DND-41 (cell line): ENCODE measurements around the gene BCL7A.

ENCODE experiments used
- ATAC-seq: fragments of 200-7000 bp; cut with Tn5 transposase; 3 replicates; pipeline ENCODE4 v1.9.1; 2021; ENCODE audit warnings: low read depth; ENCODE audit not compliant: insufficient read depth
- DNase-seq: peaks from one replicate; pipeline ENCODE4 v3.0.0-alpha.2; 2020
- H2AFZ ChIP-seq: 2 replicates; pipeline ENCODE4 v1.6.0; 2012; ENCODE audit warnings: low read depth, low read length
- H3K27ac ChIP-seq: 2 replicates; pipeline ENCODE4 v1.5.1; 2012; ENCODE audit warnings: low read length, inconsistent platforms
- H3K27me3 ChIP-seq: fragments of 200-600 bp; sonication (generic); 2 replicates; pipeline ENCODE4 v1.6.0; 2012; ENCODE audit warnings: low read length, mild to moderate bottlenecking, inconsistent platforms; ENCODE audit not compliant: insufficient read depth, poor library complexity
- H3K36me3 ChIP-seq: 2 replicates; pipeline ENCODE4 v1.5.1; 2012; ENCODE audit warnings: low read length, inconsistent platforms; ENCODE audit not compliant: insufficient read depth
- H3K4me1 ChIP-seq: 2 replicates; pipeline ENCODE4 v1.5.1; 2012; ENCODE audit warnings: mild to moderate bottlenecking, low read length; ENCODE audit not compliant: insufficient read depth
- H3K4me2 ChIP-seq: 2 replicates; pipeline ENCODE4 v1.6.0; 2012; ENCODE audit warnings: mild to moderate bottlenecking, moderate library complexity, low read length, inconsistent platforms; ENCODE audit not compliant: insufficient read depth
- H3K4me3 ChIP-seq, 2 experiments: fragments of 200-600 bp in 1 of 2; shearing (Covaris generic) in 1 of 2; 2 replicates each; pipeline ENCODE4 v1.5.1; 2012 to 2016; ENCODE audit warnings: inconsistent platforms in 2 of 2, low read length in 2 of 2, mild to moderate bottlenecking in 2 of 2, low read depth in 1 of 2, moderate library complexity in 1 of 2
- H3K79me2 ChIP-seq: 2 replicates; pipeline ENCODE4 v1.6.0; 2012; ENCODE audit warnings: low read length, inconsistent platforms; ENCODE audit not compliant: insufficient read depth
- H3K9ac ChIP-seq: 2 replicates; pipeline ENCODE4 v1.6.0; 2012; ENCODE audit warnings: low read depth, mild to moderate bottlenecking, inconsistent platforms, low read length, moderate library complexity
- H3K9me3 ChIP-seq: 2 replicates; pipeline ENCODE4 v1.5.1; 2012; ENCODE audit warnings: low read length, moderate library complexity, mild to moderate bottlenecking, inconsistent platforms; ENCODE audit not compliant: insufficient read depth, severe bottlenecking
- H4K20me1 ChIP-seq: 2 replicates; pipeline ENCODE4 v1.6.0; 2012; ENCODE audit warnings: low read length; ENCODE audit not compliant: insufficient read depth
- EZH2 ChIP-seq: IDR thresholded peaks from 3 replicates; pipeline ENCODE4 v1.6.1; 2012; ENCODE audit warnings: borderline replicate concordance, low read depth, mild to moderate bottlenecking, moderate library complexity, low read length, inconsistent platforms; ENCODE audit not compliant: severe bottlenecking
- TF ChIP-seq, protein P1 (sequence below): IDR thresholded peaks from 2 replicates; pipeline ENCODE4 v1.5.1; 2012; ENCODE audit warnings: borderline replicate concordance, low read length, moderate library complexity, mild to moderate bottlenecking; ENCODE audit not compliant: poor library complexity, severe bottlenecking; ENCODE audit errors: extremely low read depth

BCL7A gene

GRCh38 chr12:122061253-122061652 is 39.6 kb downstream of the BCL7A start:
- Histone ChIP-seq H3K27me3 (no peaks in the 10 kb centered on the region), H2AFZ (no peak overlapping the region), H4K20me1 (peaks cover 15% of the 10 kb centered on the region), H3K9me3 (no peaks in the 10 kb centered on the region), H3K27ac (no peak overlapping the region), H3K79me2 (peaks cover 2% of the 10 kb centered on the region; the same call in 1 of the 2 replicates), H3K4me3 (no peak overlapping the region), H3K9ac (no peak overlapping the region), H3K36me3 (peaks cover 56% of the 10 kb centered on the region), H3K4me2 (no peak overlapping the region), H3K4me1 (no peaks in the 10 kb centered on the region)
- DNase-seq (no peak), ATAC-seq (no peak)
- no peak for TF ChIP-seq EZH2
- TF ChIP-seq, protein P1, sequence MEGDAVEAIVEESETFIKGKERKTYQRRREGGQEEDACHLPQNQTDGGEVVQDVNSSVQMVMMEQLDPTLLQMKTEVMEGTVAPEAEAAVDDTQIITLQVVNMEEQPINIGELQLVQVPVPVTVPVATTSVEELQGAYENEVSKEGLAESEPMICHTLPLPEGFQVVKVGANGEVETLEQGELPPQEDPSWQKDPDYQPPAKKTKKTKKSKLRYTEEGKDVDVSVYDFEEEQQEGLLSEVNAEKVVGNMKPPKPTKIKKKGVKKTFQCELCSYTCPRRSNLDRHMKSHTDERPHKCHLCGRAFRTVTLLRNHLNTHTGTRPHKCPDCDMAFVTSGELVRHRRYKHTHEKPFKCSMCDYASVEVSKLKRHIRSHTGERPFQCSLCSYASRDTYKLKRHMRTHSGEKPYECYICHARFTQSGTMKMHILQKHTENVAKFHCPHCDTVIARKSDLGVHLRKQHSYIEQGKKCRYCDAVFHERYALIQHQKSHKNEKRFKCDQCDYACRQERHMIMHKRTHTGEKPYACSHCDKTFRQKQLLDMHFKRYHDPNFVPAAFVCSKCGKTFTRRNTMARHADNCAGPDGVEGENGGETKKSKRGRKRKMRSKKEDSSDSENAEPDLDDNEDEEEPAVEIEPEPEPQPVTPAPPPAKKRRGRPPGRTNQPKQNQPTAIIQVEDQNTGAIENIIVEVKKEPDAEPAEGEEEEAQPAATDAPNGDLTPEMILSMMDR: no peak

DNA sequence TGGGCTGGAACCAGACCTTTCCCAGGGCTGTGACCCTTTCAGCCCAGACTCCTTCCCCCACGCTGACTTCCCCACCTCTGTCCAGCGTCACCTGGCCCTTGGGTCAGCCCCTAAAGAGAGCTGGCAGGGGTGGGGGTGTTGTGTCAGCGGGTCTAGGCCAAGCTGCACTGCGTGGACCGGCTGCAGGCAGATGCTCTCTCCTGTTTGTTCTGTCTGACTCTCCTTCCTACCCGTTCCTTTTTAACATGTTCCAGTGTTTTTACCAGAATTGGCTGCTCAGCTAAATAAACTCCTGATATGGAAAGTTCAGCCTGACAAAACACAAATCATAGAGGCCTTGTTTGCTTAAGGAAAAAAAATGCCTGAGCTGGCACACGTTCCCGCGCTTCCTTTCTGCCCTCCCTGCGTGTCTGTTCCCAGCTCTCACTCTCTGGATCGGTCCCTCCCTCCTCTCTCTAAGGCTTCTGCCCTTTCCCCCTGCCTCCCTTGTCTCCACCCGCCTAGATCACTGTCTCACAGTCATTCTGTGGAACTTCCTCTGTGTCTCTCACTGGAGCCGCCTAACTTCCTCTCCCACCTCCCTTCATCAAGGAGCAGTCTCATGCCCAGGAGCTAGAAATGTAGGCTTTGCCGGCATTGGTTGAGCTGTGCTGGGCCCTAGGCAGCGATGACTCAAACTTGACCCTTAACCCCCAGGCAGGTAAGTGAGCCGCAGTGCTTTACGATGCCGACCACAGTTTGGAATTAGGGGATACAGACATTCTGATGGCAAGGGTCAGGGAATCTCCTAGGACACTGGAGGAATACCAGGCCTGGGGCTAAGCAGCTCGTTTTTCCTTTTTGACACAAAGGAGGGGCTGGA is 41.4 kb downstream of the BCL7A start:
- H3K9ac ChIP-seq: no peak overlapping the region
- H3K4me2 ChIP-seq: no peak overlapping the region
- H4K20me1 ChIP-seq: no peaks in the 10 kb centered on the region
- H3K4me1 ChIP-seq: no peaks in the 10 kb centered on the region
- no peaks in the 10 kb centered on the region for H3K9me3 ChIP-seq
- no peak overlapping the region for H3K27ac ChIP-seq
- H3K4me3 ChIP-seq: no peak overlapping the region
- ATAC-seq: no peak
- TF ChIP-seq, protein P1: peak; percentile 10
- TF ChIP-seq EZH2: no peak
- H3K79me2 ChIP-seq: no peaks in the 10 kb centered on the region
- no peak for DNase-seq
- peaks cover 38% of the 10 kb centered on the region for H3K36me3 ChIP-seq
- H3K27me3 ChIP-seq: no peaks in the 10 kb centered on the region
- no peak overlapping the region for H2AFZ ChIP-seq

DNA sequence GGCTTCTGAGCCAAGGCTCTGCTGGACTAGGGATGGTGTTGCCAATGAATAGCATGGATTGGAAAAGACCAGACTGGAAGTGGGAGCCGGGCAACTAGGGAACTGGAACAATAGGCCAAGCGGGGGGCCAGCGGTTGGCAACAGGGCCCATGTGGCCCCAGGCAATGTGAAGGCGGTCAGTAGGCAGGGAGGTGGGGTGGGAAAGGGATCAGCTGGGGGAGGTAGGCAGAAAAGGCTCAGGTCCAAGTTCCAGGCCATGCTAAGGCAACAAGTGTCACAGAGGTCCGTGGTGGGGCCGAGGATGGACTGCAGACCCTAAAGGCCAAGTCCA is 42.0 kb downstream of the BCL7A start:
- peaks cover 34% of the 10 kb centered on the region for H3K36me3 ChIP-seq
- no peak overlapping the region for H3K4me2 ChIP-seq
- H3K27ac ChIP-seq: no peak overlapping the region
- no peaks in the 10 kb centered on the region for H4K20me1 ChIP-seq
- H2AFZ ChIP-seq: no peak overlapping the region
- no peak for TF ChIP-seq EZH2
- TF ChIP-seq, protein P1: no peak
- no peak overlapping the region for H3K4me3 ChIP-seq
- H3K9me3 ChIP-seq: no peaks in the 10 kb centered on the region
- H3K9ac ChIP-seq: no peak overlapping the region
- no peaks in the 10 kb centered on the region for H3K27me3 ChIP-seq
- H3K4me1 ChIP-seq: no peaks in the 10 kb centered on the region
- DNase-seq: no peak
- H3K79me2 ChIP-seq: no peaks in the 10 kb centered on the region
- no peak for ATAC-seq
